GM18526 (cell line): ENCODE measurements around the gene OR9Q1.

Experiments used
- POLR2A ChIP-seq: IDR thresholded peaks from 3 replicates; pipeline ENCODE4 v1.6.1; 2011; ENCODE audit not compliant: insufficient read length; ENCODE audit errors: extremely low read depth

The OR9Q1 gene

DNA sequence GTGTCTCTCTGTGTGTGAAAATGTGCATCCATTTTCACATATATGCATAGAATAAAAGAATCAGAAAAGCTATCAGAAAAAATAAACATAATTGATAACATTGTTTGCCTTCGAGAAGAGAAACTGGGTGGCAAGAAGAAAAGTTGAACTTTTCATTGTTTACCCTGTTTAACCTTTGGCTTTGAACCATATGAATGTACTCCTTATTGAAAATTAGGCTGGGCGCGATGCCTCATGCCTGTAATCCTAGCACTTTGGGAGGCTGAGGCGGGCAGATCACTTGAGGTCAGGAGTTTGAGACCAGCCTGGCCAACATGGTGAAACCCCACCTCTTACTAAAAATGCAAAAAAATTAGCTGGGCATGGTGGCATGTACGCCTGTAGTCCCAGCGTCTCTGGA, 11.9 kb upstream of the OR9Q1 start:
- TF ChIP-seq POLR2A, result no peak

GRCh38 chr11:58024601-58025091, 965 bp downstream of the OR9Q1 start:
- TF ChIP-seq POLR2A, result no peak

DNA sequence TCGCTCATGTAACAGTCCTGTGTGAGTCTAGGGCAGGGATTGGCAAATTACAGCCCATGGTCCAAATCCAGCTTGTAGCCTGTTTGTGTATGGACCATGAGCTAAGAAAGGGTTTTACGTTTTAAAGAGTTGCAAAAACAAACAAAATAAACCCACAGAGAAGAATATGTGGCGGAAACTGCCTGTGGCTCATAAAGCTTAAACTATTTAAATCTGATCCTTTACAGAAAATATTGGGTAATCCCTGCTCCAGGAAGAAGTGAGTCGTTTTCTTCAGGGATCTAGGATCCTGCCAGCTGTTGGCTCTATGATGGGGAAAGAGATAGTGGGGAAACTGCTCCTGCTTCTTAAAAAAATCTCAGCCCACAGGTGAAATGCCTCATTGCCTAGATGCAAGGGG, 3.7 kb downstream of the OR9Q1 start:
- no peak for TF ChIP-seq POLR2A

DNA sequence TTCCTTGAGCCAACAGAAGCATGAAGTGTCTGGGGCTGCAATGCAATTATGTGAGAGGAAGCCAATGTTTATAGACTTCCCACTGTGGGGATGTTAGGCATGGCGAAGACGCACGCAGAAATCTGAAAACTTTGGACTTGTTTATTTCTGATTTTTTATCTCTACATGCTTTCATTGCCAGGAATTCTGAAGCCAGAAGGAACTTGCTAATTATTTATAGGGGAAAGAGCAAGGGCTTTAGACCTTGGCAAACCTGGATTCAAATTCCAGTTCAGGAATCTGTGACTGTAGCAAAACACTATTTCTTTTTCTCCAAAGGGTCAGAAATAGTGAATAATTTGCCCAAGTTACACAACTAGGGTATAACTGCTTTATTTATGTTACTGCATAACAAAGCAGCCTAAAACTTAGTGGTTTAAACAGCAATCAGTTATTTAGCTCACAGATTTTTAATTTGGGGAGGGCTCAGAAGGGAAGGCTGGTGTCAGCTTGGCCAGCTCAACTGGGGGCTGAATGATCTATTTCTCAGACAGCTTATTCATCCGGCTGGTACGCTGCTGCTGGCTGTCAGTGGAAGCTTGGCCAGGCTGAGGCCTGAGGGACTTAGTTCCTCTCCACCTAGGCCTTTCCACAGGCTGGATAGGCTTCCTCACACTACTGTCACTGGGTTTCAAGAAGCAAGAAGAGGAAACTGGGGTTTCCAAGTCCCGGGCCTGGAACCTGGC, 5.2 kb downstream of the OR9Q1 start:
- TF ChIP-seq POLR2A, result no peak

DNA sequence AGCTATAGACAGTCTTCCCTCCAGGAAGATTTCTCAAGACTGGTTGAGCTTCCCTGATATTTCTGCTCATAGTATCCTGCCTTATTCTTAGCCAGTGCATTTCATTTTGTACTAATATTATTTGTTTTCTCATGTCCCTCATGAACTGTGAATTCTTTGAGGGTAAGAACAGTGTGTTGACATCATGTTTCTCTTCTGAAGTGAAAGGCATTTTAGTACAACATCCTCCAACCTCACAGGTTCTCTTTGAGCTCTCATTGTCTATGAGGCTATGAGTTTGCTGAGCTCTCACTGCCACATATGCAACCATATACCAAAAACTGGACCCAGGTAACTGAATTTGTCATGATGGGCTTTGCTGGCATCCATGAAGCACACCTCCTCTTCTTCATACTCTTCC, 7.0 kb downstream of the OR9Q1 start, which contains the start of gene OR6Q1:
Gene OR6Q1 (plus strand): TSS at position 301 of the 400 bp plus-strand sequence. CDS start 0 bp downstream, at position 301.
- no peak for TF ChIP-seq POLR2A

GRCh38 chr11:58034471-58034870, 10.8 kb downstream of the OR9Q1 start:
- no peak for TF ChIP-seq POLR2A

- no peak for TF ChIP-seq POLR2A
Observed at GRCh38 chr11:58039589-58039988, 15.9 kb downstream of the OR9Q1 start.

DNA sequence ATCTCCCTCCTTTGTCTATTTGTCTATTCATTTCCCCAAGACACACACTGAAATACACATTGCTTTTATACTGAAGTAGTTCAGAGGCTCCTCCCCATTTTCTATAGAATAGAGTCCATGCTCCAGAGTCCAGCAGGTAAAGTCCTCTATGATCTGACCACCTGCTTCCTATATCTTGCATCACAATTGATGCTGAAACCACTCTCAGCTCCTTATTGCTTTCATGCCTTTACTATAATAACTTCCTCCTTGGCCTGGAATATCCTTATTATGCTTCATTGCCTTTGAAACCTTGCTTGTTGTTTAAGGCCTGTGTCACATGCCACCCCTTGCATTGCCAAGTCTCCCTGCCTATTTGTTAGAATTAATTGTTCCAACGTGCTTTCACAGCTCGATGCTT, 19.7 kb downstream of the OR9Q1 start:
- TF ChIP-seq POLR2A, result no peak

DNA sequence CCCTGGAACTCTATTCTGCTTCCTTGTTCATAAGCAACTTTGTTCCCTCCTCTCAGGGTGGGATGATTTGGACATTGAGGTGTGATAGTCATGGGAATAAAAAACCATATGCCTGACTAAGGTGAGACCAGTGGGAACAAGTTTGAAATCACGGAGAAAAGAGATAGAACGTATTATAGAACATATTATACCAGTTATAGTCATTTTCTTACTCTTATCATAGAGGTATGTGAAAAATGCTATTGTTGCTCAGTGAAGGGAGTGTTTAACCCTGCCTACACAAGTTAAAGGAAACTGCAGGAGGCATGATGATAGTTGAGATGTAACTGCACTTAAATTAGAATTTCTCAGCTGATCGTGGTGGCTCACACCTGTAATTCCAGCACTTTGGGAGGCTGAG, 22.6 kb downstream of the OR9Q1 start:
- TF ChIP-seq POLR2A, result no peak

GRCh38 chr11:58047818-58048217, 24.1 kb downstream of the OR9Q1 start:
- no peak for TF ChIP-seq POLR2A

DNA sequence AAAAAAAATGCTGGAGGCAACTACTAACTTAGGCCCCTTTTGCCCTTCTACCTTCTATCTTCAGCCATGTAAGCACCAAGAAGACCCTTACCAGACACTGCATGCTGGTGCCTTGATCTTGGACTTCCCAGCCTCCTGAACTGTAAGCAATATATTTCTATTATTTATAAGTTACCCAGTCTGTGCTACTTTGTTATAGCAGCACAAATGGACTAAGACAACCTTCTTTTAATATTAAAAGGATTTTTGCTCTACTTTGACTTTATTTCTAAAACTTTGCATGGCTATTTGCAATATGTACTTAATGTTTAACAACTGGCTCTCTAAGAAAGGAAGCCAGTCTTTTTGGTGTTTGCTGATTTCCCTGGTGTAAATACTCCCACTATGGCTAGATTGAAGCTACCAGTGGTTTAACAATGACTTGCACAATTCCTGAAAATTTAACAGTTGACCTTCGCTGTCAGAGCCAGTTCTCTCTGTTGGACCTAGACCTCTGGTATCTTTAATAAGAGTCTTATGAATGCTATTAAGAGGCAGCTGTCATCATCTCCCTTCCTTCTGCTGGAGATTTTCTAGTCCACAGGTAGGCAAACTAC, 32.2 kb downstream of the OR9Q1 start:
- no peak for TF ChIP-seq POLR2A

DNA sequence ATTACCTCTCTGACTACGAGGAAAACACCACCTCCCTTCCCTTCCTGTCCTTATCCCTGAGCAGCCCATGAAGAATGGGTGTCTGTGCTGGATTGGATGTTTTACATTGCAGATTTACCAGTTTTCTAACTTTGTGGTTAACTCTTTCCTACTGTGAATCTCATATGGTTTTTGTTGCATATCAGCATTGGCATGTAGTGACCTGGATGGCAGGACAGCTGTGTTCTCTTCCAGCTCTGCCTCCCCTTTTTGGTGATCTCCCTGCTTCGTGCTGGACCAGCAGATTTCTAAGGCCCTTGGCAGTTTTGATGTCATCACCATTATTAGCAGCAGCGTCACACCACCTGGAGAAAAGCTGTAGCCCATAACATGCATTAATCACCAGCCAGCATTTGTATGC, 33.8 kb downstream of the OR9Q1 start:
- no peak for TF ChIP-seq POLR2A

DNA sequence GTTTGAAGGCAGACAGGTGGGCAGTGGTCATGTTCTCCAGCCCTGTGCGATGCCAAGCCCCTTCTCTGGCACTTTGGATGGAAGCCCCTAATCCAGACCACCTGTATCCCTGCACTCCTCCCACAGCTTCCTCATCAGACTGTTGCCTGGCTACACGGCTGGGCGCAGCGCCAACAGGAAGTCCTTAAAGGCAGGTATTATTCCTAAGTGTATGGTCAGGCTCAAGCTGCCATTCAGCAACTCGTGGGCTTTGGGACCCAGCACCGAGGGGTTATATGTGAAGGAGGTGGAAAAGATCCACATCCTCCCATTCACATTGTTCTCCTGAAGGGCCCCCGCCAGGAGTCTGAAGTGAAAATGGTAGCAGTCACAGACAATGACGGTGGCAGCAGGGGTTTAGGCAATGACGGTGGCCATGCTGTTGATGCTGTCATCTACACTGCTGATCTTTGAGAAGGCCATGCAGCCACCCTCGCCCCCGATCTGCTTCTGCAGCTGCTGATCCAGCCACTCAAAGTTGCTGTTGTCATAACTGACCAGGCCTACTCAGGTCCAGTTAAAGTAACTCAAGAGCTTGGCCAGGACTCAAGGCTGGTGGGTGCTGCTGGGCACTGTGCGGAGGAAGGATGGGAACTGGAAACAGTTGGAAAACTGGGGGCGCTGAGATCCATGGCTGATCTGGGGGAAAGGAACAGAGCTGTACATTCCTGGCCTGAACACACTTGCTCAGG, 34.8 kb downstream of the OR9Q1 start:
- no peak for TF ChIP-seq POLR2A

DNA sequence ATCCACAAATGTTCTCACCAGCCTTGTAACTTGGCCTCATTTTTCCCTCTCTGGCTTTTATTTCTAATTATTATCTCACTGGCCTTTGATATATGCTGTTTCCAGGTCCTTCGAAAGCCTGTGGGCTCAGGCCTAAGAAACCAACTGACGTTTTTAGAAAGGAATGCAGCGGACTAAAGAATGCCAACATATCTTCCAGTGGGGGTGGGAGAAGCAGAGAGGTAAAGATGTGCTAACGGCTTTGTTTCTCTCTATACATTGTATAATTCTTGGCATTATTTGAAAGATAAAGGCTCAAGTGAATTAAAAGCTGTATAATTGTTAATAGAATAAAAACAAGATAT, 35.3 kb downstream of the OR9Q1 start:
- TF ChIP-seq POLR2A, result no peak

DNA sequence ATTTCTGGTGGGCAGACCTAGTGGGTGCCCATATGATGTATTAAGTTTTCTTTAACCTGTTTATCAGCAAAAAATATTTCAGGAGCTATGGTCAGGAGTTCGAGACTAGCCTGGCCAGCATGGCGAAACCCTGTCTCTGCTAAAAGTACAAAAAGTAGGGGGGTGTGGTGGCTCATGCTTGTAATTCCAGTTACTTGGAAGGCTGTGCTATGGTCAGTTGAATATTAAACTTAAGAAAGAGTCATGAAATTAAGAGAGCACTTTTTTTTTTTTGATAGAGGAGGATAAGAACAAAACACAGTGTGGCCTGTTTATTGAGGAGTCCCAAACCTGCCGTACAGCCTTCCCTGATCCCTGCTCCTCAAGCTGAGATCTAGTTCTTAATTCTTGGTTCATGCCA, 36.9 kb downstream of the OR9Q1 start:
- no peak for TF ChIP-seq POLR2A
